Measurements from ENCODE around the gene ATP6V1C2.

- TF ChIP-seq EZH2 (IDR thresholded peaks at IDR 0.05; ENCODE audit: low read depth, unreplicated experiment): no peak
- TF ChIP-seq EZH2phosphoT487 (IDR thresholded peaks at IDR 0.05; ENCODE audit: unreplicated experiment): no peak
- no peak for TF ChIP-seq POLR2AphosphoS5 (IDR thresholded peaks at IDR 0.05; ENCODE audit: low read depth)
- TF ChIP-seq, protein P1, sequence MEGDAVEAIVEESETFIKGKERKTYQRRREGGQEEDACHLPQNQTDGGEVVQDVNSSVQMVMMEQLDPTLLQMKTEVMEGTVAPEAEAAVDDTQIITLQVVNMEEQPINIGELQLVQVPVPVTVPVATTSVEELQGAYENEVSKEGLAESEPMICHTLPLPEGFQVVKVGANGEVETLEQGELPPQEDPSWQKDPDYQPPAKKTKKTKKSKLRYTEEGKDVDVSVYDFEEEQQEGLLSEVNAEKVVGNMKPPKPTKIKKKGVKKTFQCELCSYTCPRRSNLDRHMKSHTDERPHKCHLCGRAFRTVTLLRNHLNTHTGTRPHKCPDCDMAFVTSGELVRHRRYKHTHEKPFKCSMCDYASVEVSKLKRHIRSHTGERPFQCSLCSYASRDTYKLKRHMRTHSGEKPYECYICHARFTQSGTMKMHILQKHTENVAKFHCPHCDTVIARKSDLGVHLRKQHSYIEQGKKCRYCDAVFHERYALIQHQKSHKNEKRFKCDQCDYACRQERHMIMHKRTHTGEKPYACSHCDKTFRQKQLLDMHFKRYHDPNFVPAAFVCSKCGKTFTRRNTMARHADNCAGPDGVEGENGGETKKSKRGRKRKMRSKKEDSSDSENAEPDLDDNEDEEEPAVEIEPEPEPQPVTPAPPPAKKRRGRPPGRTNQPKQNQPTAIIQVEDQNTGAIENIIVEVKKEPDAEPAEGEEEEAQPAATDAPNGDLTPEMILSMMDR (conservative IDR thresholded peaks at IDR 0.05; ENCODE audit: low read depth in 2 of 2): peak; percentile 28 to 52
- TF ChIP-seq REST (IDR thresholded peaks at IDR 0.05; ENCODE audit: unreplicated experiment): no peak
- TF ChIP-seq CREB1 (CRISPR knock-in tag; IDR thresholded peaks at IDR 0.05; ENCODE audit: low read depth): no peak
- TF ChIP-seq ZNF331 (CRISPR knock-in tag; IDR thresholded peaks at IDR 0.05; ENCODE audit: low read depth): no peak
These were observed 71.4 kb downstream of the ATP6V1C2 start for GRCh38 chr2:10792660-10793400.
